Smooth muscle cell (in vitro differentiated cells): ENCODE data around the gene CD44. TPM values are rescaled to one million over a fixed set of nuclear protein-coding genes. Genes with fewer than 3 reads are reported as not detected.
A peak's percentile ranks its signal among the peaks of the same experiment; 100 is the strongest.
"Not testable (repeated sequence)": the region's sequence is repeated elsewhere in the genome, so short reads cannot be mapped to it uniquely, and the experiment has no call there.

Source experiments
- DNase-seq: peaks from one replicate; lab custom pipeline; 2025; ENCODE audit not compliant: unreplicated experiment; lab: John Stamatoyannopoulos, UW
- H2AFZ ChIP-seq: fragments of 200-600 bp; sonication (generic); 2 replicates; pipeline ENCODE4 v1.6.0; 2016; ENCODE audit warnings: antibody characterized with exemption, low read depth, mild to moderate bottlenecking
- H3F3A ChIP-seq: fragments of 200-600 bp; sonication (generic); 2 replicates; pipeline ENCODE4 v1.6.0; 2017; ENCODE audit warnings: antibody characterized with exemption, low read depth
- H3K27ac ChIP-seq: fragments of 200-600 bp; sonication (generic); 2 replicates; pipeline ENCODE4 v1.5.1; 2016; ENCODE audit warnings: low read depth, mild to moderate bottlenecking
- H3K27me3 ChIP-seq: fragments of 200-600 bp; sonication (generic); 2 replicates; pipeline ENCODE4 v1.6.1; 2016; ENCODE audit warnings: low read depth, mild to moderate bottlenecking
- H3K36me3 ChIP-seq: fragments of 200-600 bp; sonication (generic); 2 replicates; pipeline ENCODE4 v1.5.1; 2016; ENCODE audit warnings: low read depth
- H3K4me1 ChIP-seq: fragments of 200-600 bp; sonication (generic); 2 replicates; pipeline ENCODE4 v1.5.1; 2016; ENCODE audit warnings: low read depth
- H3K4me2 ChIP-seq: fragments of 200-600 bp; sonication (generic); 2 replicates; pipeline ENCODE4 v1.6.0; 2016; ENCODE audit warnings: mild to moderate bottlenecking
- H3K4me3 ChIP-seq: fragments of 200-600 bp; sonication (generic); 2 replicates; pipeline ENCODE4 v1.5.1; 2016; ENCODE audit warnings: mild to moderate bottlenecking
- H3K79me2 ChIP-seq: fragments of 200-600 bp; sonication (generic); 2 replicates; pipeline ENCODE4 v1.6.0; 2016; ENCODE audit warnings: low read depth, mild to moderate bottlenecking
- H3K9ac ChIP-seq: fragments of 200-600 bp; sonication (generic); 2 replicates; pipeline ENCODE4 v1.6.0; 2016; ENCODE audit warnings: low read depth
- H3K9me3 ChIP-seq: fragments of 200-600 bp; sonication (generic); replicated peaks from 2 replicates; pipeline ENCODE4 v1.5.1; 2016; ENCODE audit warnings: low read depth
- H4K20me1 ChIP-seq: fragments of 200-600 bp; sonication (generic); 2 replicates; pipeline ENCODE4 v1.6.0; 2016; ENCODE audit warnings: low read depth
- WGBS: methylation state at CpG from one replicate; pipeline ENCODE4 v1.1.7; 2016; ENCODE audit warnings: low lambda C conversion rate; 5-methylcytosine and 5-hydroxymethylcytosine counted together
- polyA plus RNA-seq: library from polyadenylated mRNA; unstranded; fragments of >200 nt; fragmentation: Nextera tagmentation; extraction: Ambion mirVana; gene quantifications from 2 replicates; pipeline ENCODE4 v1.2.1, GENCODE V29; 2016
- total RNA-seq: library from RNA; depleted of rRNA; stranded (reverse); fragments of >200 nt; gene quantifications from 2 replicates; pipeline ENCODE4 v1.2.3, GENCODE V29; 2014
- TF ChIP-seq, protein P1 (sequence below): fragments of 200-600 bp; sonication (generic); IDR thresholded peaks from 2 replicates; pipeline ENCODE4 v1.5.1; 2017; ENCODE audit warnings: borderline replicate concordance, mild to moderate bottlenecking, antibody characterized with exemption; ENCODE audit not compliant: insufficient read depth, poor library complexity, severe bottlenecking

The CD44 gene
- total and polyA plus RNA-seq, 2 experiments from 2014 or later, result 116 to 248 TPM

DNA sequence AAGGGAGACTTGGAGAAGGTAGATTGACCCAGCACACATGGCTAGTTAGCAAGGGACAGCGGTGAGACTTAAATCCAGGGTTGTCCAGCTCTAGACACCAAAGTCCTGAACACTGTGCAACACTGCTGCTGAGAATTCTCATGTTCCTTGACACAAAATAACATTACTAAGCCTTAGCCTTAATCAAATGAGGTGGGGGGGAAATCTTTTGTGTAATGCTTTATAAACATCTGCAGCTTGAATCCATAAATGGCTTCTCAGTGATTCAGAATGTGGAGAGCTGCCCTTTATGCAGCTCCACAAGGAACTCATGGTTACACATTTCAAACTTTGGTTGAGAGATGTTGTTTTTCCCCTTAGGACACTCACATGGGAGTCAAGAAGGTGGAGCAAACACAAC is 80.0 kb downstream of the CD44 start:
- Histone ChIP-seq H3K79me2 (no peaks in the 10 kb centered on the region), H3K4me2 (no peak overlapping the region), H3K9ac (no peak overlapping the region), H2AFZ (no peak overlapping the region), H3K27me3 (no peaks in the 10 kb centered on the region), H3K36me3 (no peaks in the 10 kb centered on the region), H3K4me1 (peaks cover 9% of the 10 kb centered on the region), H3F3A (no peaks in the 10 kb centered on the region), H3K9me3 (no peaks in the 10 kb centered on the region), H4K20me1 (no peaks in the 10 kb centered on the region), H3K4me3 (no peak overlapping the region), H3K27ac (no peak overlapping the region)
- no peak for DNase-seq
- TF ChIP-seq, protein P1, sequence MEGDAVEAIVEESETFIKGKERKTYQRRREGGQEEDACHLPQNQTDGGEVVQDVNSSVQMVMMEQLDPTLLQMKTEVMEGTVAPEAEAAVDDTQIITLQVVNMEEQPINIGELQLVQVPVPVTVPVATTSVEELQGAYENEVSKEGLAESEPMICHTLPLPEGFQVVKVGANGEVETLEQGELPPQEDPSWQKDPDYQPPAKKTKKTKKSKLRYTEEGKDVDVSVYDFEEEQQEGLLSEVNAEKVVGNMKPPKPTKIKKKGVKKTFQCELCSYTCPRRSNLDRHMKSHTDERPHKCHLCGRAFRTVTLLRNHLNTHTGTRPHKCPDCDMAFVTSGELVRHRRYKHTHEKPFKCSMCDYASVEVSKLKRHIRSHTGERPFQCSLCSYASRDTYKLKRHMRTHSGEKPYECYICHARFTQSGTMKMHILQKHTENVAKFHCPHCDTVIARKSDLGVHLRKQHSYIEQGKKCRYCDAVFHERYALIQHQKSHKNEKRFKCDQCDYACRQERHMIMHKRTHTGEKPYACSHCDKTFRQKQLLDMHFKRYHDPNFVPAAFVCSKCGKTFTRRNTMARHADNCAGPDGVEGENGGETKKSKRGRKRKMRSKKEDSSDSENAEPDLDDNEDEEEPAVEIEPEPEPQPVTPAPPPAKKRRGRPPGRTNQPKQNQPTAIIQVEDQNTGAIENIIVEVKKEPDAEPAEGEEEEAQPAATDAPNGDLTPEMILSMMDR, result no peak
- WGBS, result 100% methylated on average over 1 of the region's 1 CpG

DNA sequence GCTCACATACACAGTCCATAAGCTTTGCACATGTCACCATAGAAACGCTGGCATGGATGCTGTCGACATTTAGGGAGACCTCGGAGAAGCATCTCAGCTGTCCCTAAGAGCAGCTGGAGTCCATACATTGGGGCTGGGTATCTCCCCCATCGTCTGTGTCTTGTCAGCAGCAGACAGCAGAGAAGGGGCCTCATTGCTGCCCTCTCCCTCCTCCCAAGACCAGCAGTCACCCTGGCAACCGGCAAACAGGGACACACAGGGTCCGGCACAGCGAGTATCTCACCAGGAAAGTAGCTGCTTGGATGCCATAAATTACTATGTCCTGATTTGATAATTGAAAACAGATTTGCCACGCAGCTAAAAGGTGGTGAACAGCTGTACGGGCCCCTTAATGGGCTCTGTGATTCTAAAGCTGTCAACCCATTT is 84.4 kb downstream of the CD44 start:
- H3K4me2 ChIP-seq, result no peak overlapping the region
- H3K9me3 ChIP-seq, result no peaks in the 10 kb centered on the region
- 36% methylated on average over 9 of the region's 9 CpGs for WGBS
- no peak overlapping the region for H3K4me3 ChIP-seq
- peak overlapping the region; percentile 46 for H3K27ac ChIP-seq
- DNase-seq, result no peak
- H3K79me2 ChIP-seq, result no peaks in the 10 kb centered on the region
- H3K36me3 ChIP-seq, result no peaks in the 10 kb centered on the region
- no peaks in the 10 kb centered on the region for H3K27me3 ChIP-seq
- TF ChIP-seq, protein P1, result no peak
- H2AFZ ChIP-seq, result no peak overlapping the region
- H3K4me1 ChIP-seq, result peaks cover 9% of the 10 kb centered on the region
- H3K9ac ChIP-seq, result peak overlapping the region; percentile 1
- no peaks in the 10 kb centered on the region for H3F3A ChIP-seq
- no peaks in the 10 kb centered on the region for H4K20me1 ChIP-seq

DNA sequence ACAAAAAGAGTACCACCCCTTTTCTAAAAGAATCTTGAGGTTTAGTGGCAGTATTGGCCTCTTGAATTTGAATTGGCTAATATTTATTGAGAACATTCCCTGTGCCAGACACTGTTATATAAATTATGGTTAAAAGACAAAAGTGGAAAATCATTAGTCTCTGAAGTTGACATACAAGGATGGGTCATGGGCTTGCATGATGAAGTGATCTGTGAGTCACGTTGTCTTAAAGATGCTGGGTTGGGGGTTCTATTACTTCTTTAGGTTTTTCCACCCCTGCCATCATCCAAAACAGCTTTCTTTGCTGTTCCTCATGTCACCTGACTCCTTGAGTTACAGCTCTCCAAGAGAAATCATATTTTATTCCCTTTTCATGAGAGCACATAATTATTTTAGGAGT is 85.0 kb downstream of the CD44 start:
- WGBS, result 86% methylated on average over 1 of the region's 1 CpG
- H3K4me3 ChIP-seq, result no peak overlapping the region
- H3F3A ChIP-seq, result no peaks in the 10 kb centered on the region
- H3K4me1 ChIP-seq, result peaks cover 9% of the 10 kb centered on the region
- H3K4me2 ChIP-seq, result no peak overlapping the region
- H3K36me3 ChIP-seq, result peaks cover 1% of the 10 kb centered on the region
- TF ChIP-seq, protein P1, result no peak
- no peaks in the 10 kb centered on the region for H3K9me3 ChIP-seq
- no peak overlapping the region for H2AFZ ChIP-seq
- H3K9ac ChIP-seq, result no peak overlapping the region
- H4K20me1 ChIP-seq, result no peaks in the 10 kb centered on the region
- peak overlapping the region; percentile 46 for H3K27ac ChIP-seq
- no peaks in the 10 kb centered on the region for H3K79me2 ChIP-seq
- no peak for DNase-seq
- H3K27me3 ChIP-seq, result no peaks in the 10 kb centered on the region

DNA sequence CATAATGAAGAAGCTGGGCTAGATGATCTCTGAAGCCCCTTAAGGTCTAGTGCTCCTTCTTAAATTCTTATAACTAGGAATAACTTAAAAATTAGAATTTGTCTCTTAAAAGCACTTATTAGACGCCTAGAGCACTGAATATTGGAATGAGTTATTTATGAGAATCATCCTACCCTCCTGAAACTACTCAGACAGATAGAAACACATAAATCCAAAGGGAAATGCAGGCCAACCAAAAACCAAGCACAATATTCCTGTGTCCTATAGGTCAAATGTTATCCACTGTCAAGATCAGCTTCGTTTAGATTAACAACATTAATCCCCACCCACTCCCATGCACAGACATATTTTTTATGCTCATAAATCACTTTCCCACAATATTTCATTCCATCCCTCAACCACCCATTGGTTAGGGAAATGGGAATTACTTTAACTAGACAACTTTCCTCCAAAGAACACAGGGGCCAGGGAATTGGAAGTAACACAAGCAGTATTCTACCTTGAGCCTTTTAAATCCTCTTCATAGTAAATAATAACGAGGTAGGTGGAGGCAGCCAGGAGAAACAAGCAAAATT is 87.1 kb downstream of the CD44 start:
- 91% methylated on average over 3 of the region's 3 CpGs for WGBS
- peaks cover 3% of the 10 kb centered on the region for H3K36me3 ChIP-seq

DNA sequence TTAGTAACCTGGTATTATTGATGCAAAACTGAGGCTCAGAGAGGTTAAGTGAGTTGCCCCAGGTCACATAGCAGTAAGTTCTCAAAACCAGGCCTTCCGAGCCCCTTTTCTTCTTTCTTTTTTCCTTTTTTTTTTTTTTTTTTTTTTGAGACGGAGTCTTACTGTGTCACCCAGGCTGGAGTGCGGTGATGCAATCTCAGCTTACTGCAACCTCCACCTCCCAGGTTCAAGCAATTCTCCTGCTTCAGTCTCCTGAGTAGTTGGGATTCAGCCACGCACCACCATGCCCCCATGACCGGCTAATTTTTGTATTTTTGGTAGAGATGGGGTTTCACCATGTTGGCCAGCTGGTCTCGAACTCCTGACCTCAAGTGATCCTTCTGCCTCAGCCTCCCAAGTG is 87.8 kb downstream of the CD44 start:
- H3K4me2 ChIP-seq, H3K9ac ChIP-seq, H3F3A ChIP-seq, H4K20me1 ChIP-seq, H3K9me3 ChIP-seq, H2AFZ ChIP-seq, H3K4me3 ChIP-seq, H3K27me3 ChIP-seq, DNase-seq, H3K27ac ChIP-seq, H3K79me2 ChIP-seq, H3K36me3 ChIP-seq: not testable (repeated sequence)
- H3K4me1 ChIP-seq, result peaks cover 15% of the 10 kb centered on the region
- 97% methylated on average over 6 of the region's 6 CpGs for WGBS

More for the DNA sequence above, 87.1 kb downstream of the CD44 start:
- Histone ChIP-seq H3K4me1 (peaks cover 15% of the 10 kb centered on the region), H3K27ac (no peak overlapping the region), H3K4me3 (no peak overlapping the region), H3K9me3 (no peaks in the 10 kb centered on the region), H4K20me1 (no peaks in the 10 kb centered on the region), H3K27me3 (no peaks in the 10 kb centered on the region), H3K79me2 (no peaks in the 10 kb centered on the region), H3K4me2 (no peak overlapping the region), H3K9ac (no peak overlapping the region), H3F3A (peaks cover 2% of the 10 kb centered on the region), H2AFZ (no peak overlapping the region)
- no peak for DNase-seq
- TF ChIP-seq, protein P1, result no peak
